Liver (tissue), 3 donors: ENCODE data around the gene PPP1R2B.

Experiments used
- CTCF ChIP-seq: fragments of 150-350 bp; IDR thresholded peaks from 2 replicates; pipeline ENCODE4 v1.5.1; 2017; ENCODE audit warnings: improper control_type of control experiment, low read depth, low read length; ENCODE audit not compliant: missing input control
- EGR1 ChIP-seq, 2 donors: IDR thresholded peaks; 2 replicates each; pipeline ENCODE4 v1.6.1; 2016 to 2018; ENCODE audit warnings: antibody characterized with exemption in 2 of 2, low read depth in 2 of 2
- FOXA1 ChIP-seq: IDR thresholded peaks from 2 replicates; pipeline ENCODE4 v1.6.1; 2016; ENCODE audit warnings: antibody characterized with exemption
- FOXA2 ChIP-seq: IDR thresholded peaks from 2 replicates; pipeline ENCODE4 v1.6.1; 2016; ENCODE audit warnings: antibody characterized with exemption
- GABPA ChIP-seq, 2 donors: IDR thresholded peaks in 1 of 2; conservative IDR thresholded peaks in 1 of 2; 2 replicates each; pipeline ENCODE4 v1.6.1; 2016; ENCODE audit warnings: antibody characterized with exemption in 2 of 2, mild to moderate bottlenecking in 1 of 2, moderate library complexity in 1 of 2
- HNF4A ChIP-seq, 2 donors: conservative IDR thresholded peaks; 2 replicates each; pipeline ENCODE4 v1.6.1; 2016; ENCODE audit warnings: antibody characterized with exemption in 2 of 2, mild to moderate bottlenecking in 2 of 2
- JUND ChIP-seq, 2 donors: IDR thresholded peaks; 2 replicates each; pipeline ENCODE4 v1.6.1; 2016; ENCODE audit warnings: antibody characterized with exemption in 2 of 2
- REST ChIP-seq: IDR thresholded peaks from 2 replicates; pipeline ENCODE4 v1.6.1; 2016; ENCODE audit warnings: antibody characterized with exemption, mild to moderate bottlenecking
- RXRA ChIP-seq, 2 donors: IDR thresholded peaks; 2 replicates each; pipeline ENCODE4 v1.6.1; 2017 to 2018; ENCODE audit warnings: antibody characterized with exemption in 2 of 2, mild to moderate bottlenecking in 1 of 2
- SP1 ChIP-seq: IDR thresholded peaks from 2 replicates; pipeline ENCODE4 v1.6.1; 2018; ENCODE audit warnings: antibody characterized with exemption, mild to moderate bottlenecking
- TAF1 ChIP-seq: conservative IDR thresholded peaks from 2 replicates; pipeline ENCODE4 v1.6.1; 2016; ENCODE audit warnings: antibody characterized with exemption, mild to moderate bottlenecking
- TF ChIP-seq, protein P1 (sequence below): IDR thresholded peaks from 2 replicates; pipeline ENCODE4 v1.6.1; 2016; ENCODE audit warnings: antibody characterized with exemption
- donor health status: healthy.
- donor health status: healthy.

GRCh38 chr5:156815988-156816599 lies 34.0 kb upstream of the PPP1R2B start:
- peak; percentile 47 for TF ChIP-seq CTCF
- no peak for TF ChIP-seq HNF4A (conservative IDR thresholded peaks at IDR 0.05)
- no peak for TF ChIP-seq EGR1 (IDR thresholded peaks at IDR 0.05; ENCODE audit: low read depth in 2 of 2)
- no peak for TF ChIP-seq RXRA (IDR thresholded peaks at IDR 0.05)
- no peak for TF ChIP-seq JUND (IDR thresholded peaks at IDR 0.05)
- no peak for TF ChIP-seq SP1
- TF ChIP-seq GABPA (IDR thresholded peaks at IDR 0.05 in 1 of 2, conservative IDR thresholded peaks at IDR 0.05 in 1 of 2): no peak
- TF ChIP-seq REST: no peak
- TF ChIP-seq FOXA1: no peak
- no peak for TF ChIP-seq TAF1
- TF ChIP-seq, protein P1, sequence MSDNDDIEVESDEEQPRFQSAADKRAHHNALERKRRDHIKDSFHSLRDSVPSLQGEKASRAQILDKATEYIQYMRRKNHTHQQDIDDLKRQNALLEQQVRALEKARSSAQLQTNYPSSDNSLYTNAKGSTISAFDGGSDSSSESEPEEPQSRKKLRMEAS: no peak
- TF ChIP-seq FOXA2: no peak
